WTC11 (cell line): ENCODE measurements around the gene KDELR1. TPM values are rescaled to one million over a fixed set of nuclear protein-coding genes. Genes with fewer than 3 reads are reported as not detected.

Experiments
- ATAC-seq: fragments of 200-7000 bp; cut with Tn5 transposase; 2 replicates; pipeline ENCODE4 v1.10.0; 2021; ENCODE audit warnings: mild to moderate bottlenecking, moderate library complexity
- CTCF ChIA-PET: fragments of 300-600 bp; sonication (Branson Sonifier 250); formaldehyde crosslinking; loops from one replicate; lab custom pipeline; 2021; ENCODE audit warnings: antibody characterized with exemption; lab: Charles Lee
- POLR2A ChIA-PET: fragments of 350-600 bp; sonication (Branson Sonifier 250); formaldehyde crosslinking; loops from one replicate; lab custom pipeline; 2021; ENCODE audit warnings: antibody characterized with exemption; lab: Charles Lee
- DNase-seq: peaks from one replicate; pipeline ENCODE4 v3.0.0; 2021; ENCODE audit warnings: low spot score
- H3K27ac Mint-ChIP-seq: 2 replicates; pipeline ENCODE4 v1.8.0; 2021; ENCODE audit warnings: mixed read lengths
- H3K27me3 Mint-ChIP-seq: 2 replicates; pipeline ENCODE4 v1.8.0; 2021; ENCODE audit warnings: low read depth, mild to moderate bottlenecking, moderate library complexity, mixed read lengths
- H3K36me3 Mint-ChIP-seq: 2 replicates; pipeline ENCODE4 v1.8.0; 2021; ENCODE audit warnings: mixed read lengths
- H3K4me1 Mint-ChIP-seq: 2 replicates; pipeline ENCODE4 v1.8.0; 2022; ENCODE audit warnings: mixed read lengths
- H3K4me3 Mint-ChIP-seq: 2 replicates; pipeline ENCODE4 v1.8.0; 2021; ENCODE audit warnings: mild to moderate bottlenecking, moderate library complexity, mixed read lengths
- H3K9me3 Mint-ChIP-seq: 2 replicates; pipeline ENCODE4 v1.8.0; 2021; ENCODE audit warnings: mixed read lengths
- AR ChIP-seq: fragments of 250-450 bp; sonication (Bioruptor Pico); IDR thresholded peaks from 2 replicates; pipeline ENCODE4 v1.9.0; 2021; ENCODE audit warnings: mild to moderate bottlenecking
- ARID4B ChIP-seq: sonication (generic); formaldehyde crosslinking; IDR thresholded peaks from 2 replicates; pipeline ENCODE4 v1.8.0; 2023; ENCODE audit warnings: missing genetic modification reagents, mild to moderate bottlenecking, borderline replicate concordance
- CDX4 ChIP-seq: fragments of 250-450 bp; sonication (Bioruptor Pico); IDR thresholded peaks from 2 replicates; pipeline ENCODE4 v1.9.0; 2021; ENCODE audit warnings: moderate library complexity, mild to moderate bottlenecking, inconsistent platforms, borderline replicate concordance
- CTCF ChIP-seq: fragments of 200-600 bp; IDR thresholded peaks from 2 replicates; pipeline ENCODE4 v1.8.0; 2022; ENCODE audit warnings: antibody characterized with exemption
- EMX1 ChIP-seq: fragments of 250-450 bp; sonication (Bioruptor Pico); IDR thresholded peaks from 2 replicates; pipeline ENCODE4 v1.8.0; 2021; ENCODE audit warnings: mild to moderate bottlenecking
- ESRRA ChIP-seq: sonication (generic); formaldehyde crosslinking; IDR thresholded peaks from 2 replicates; pipeline ENCODE4 v1.8.1; 2022; ENCODE audit warnings: mild to moderate bottlenecking, missing genetic modification reagents, borderline replicate concordance
- GABPB1 ChIP-seq: sonication (generic); formaldehyde crosslinking; IDR thresholded peaks from 2 replicates; pipeline ENCODE4 v1.8.1; 2023; ENCODE audit warnings: mild to moderate bottlenecking, missing genetic modification reagents
- HMGA2 ChIP-seq: fragments of 250-450 bp; sonication (Bioruptor Pico); IDR thresholded peaks from 2 replicates; pipeline ENCODE4 v1.4.0; 2021; ENCODE audit warnings: mild to moderate bottlenecking, moderate library complexity
- NFATC4 ChIP-seq: fragments of 250-450 bp; sonication (Bioruptor Pico); IDR thresholded peaks from 2 replicates; pipeline ENCODE4 v1.9.0; 2021; ENCODE audit warnings: mild to moderate bottlenecking
- ZBTB21 ChIP-seq: sonication (generic); formaldehyde crosslinking; IDR thresholded peaks from 2 replicates; pipeline ENCODE4 v1.8.1; 2023; ENCODE audit warnings: mild to moderate bottlenecking, missing genetic modification reagents, borderline replicate concordance
- ZMAT4 ChIP-seq: fragments of 250-450 bp; sonication (Bioruptor Pico); IDR thresholded peaks from 2 replicates; pipeline ENCODE4 v1.9.0; 2021; ENCODE audit warnings: mild to moderate bottlenecking
- ZNF121 ChIP-seq: sonication (generic); formaldehyde crosslinking; IDR thresholded peaks from 2 replicates; pipeline ENCODE4 v1.8.0; 2023; ENCODE audit warnings: missing genetic modification reagents
- ZNF138 ChIP-seq: sonication (generic); formaldehyde crosslinking; conservative IDR thresholded peaks from 2 replicates; pipeline ENCODE4 v1.8.1; 2022; ENCODE audit warnings: mild to moderate bottlenecking, moderate library complexity, missing genetic modification reagents
- ZNF263 ChIP-seq: sonication (generic); formaldehyde crosslinking; IDR thresholded peaks from 2 replicates; pipeline ENCODE4 v1.8.1; 2022; ENCODE audit warnings: low read depth, mild to moderate bottlenecking, moderate library complexity, missing genetic modification reagents
- ZNF281 ChIP-seq: sonication (generic); formaldehyde crosslinking; IDR thresholded peaks from 2 replicates; pipeline ENCODE4 v1.8.0; 2023; ENCODE audit warnings: mild to moderate bottlenecking, missing genetic modification reagents
- ZNF423 ChIP-seq: fragments of 250-450 bp; sonication (Bioruptor Pico); IDR thresholded peaks from 2 replicates; pipeline ENCODE4 v2.1.2; 2022; ENCODE audit warnings: mild to moderate bottlenecking, moderate library complexity
- total RNA-seq: library from RNA; stranded (reverse); gene quantifications from 3 replicates; pipeline ENCODE4 v1.2.3, GENCODE V29; 2021

Gene KDELR1
- total RNA-seq, 1 experiment from 2014 or later: 207 TPM

- peaks cover 23% of the 10 kb centered on the region for H3K36me3 Mint-ChIP-seq
- no peak overlapping the region for H3K4me3 Mint-ChIP-seq
- no peaks in the 10 kb centered on the region for H3K9me3 Mint-ChIP-seq
- ATAC-seq (no peak), DNase-seq (no peak)
- peaks cover 32% of the 10 kb centered on the region for H3K4me1 Mint-ChIP-seq
- no peak overlapping the region for H3K27ac Mint-ChIP-seq
- no peak for TF ChIP-seq ARID4B (CRISPR knock-in tag)
- ChIA-PET CTCF (interaction anchor here (7.6 kb wide), 1 partner anchor 26 kb away, joined by 70 read pairs; the partner anchor contains the start of gene KDELR1), POLR2A (no interaction called here)
- peaks cover 4% of the 10 kb centered on the region; the same call in 1 of the 2 replicates for H3K27me3 Mint-ChIP-seq
Measured at GRCh38 chr19:48417421-48417820, 26.1 kb upstream of the KDELR1 start.

- no peak for ATAC-seq
Measured at GRCh38 chr19:48415806-48416221, 24.5 kb upstream of the KDELR1 start.

GRCh38 chr19:48415395-48415794 lies 24.0 kb upstream of the KDELR1 start:
- peaks cover 32% of the 10 kb centered on the region for H3K4me1 Mint-ChIP-seq
- H3K27ac Mint-ChIP-seq: no peak overlapping the region
- H3K27me3 Mint-ChIP-seq: peaks cover 4% of the 10 kb centered on the region; the same call in 1 of the 2 replicates
- peak overlapping the region; percentile 80 for H3K4me3 Mint-ChIP-seq
- POLR2A ChIA-PET: interaction anchor here (0.5 to 2.5 kb wide), 7 partner anchors 12 to 85 kb away, joined by 4 to 27 read pairs (median 6); partner anchors contain the start of genes KDELR1, SYNGR4 and TMEM143
- ATAC-seq: peak; percentile 79
- CTCF ChIA-PET: interaction anchor here (0.7 to 7.6 kb wide), 10 partner anchors 14 to 142 kb away, joined by 3 to 70 read pairs (median 5); partner anchors contain the start of genes GRIN2D, GRWD1 and KDELR1
- H3K36me3 Mint-ChIP-seq: peaks cover 17% of the 10 kb centered on the region
- no peaks in the 10 kb centered on the region for H3K9me3 Mint-ChIP-seq
- peak; percentile 98 for DNase-seq
- TF ChIP-seq CTCF: no peak
- TF ChIP-seq ZNF121 (CRISPR knock-in tag): no peak
- TF ChIP-seq ZBTB21 (CRISPR knock-in tag): no peak
- TF ChIP-seq GABPB1: no peak
- no peak for TF ChIP-seq EMX1 (CRISPR knock-in tag)
- TF ChIP-seq AR (CRISPR knock-in tag): no peak
- TF ChIP-seq ZNF423: no peak
- no peak for TF ChIP-seq ZNF263
- TF ChIP-seq NFATC4 (CRISPR knock-in tag): no peak
- TF ChIP-seq CDX4 (CRISPR knock-in tag): no peak
- no peak for TF ChIP-seq ZMAT4 (CRISPR knock-in tag)
- TF ChIP-seq ESRRA (CRISPR knock-in tag): no peak
- no peak for TF ChIP-seq HMGA2 (CRISPR knock-in tag)

More at GRCh38 chr19:48415806-48416221, 24.5 kb upstream of the KDELR1 start:
- DNase-seq: no peak
- Mint-ChIP-seq H3K4me1 (peaks cover 32% of the 10 kb centered on the region), H3K4me3 (peak overlapping the region; percentile 37), H3K27me3 (peaks cover 4% of the 10 kb centered on the region; the same call in 1 of the 2 replicates), H3K36me3 (peaks cover 18% of the 10 kb centered on the region)
- ChIA-PET POLR2A (no interaction called here), CTCF (interaction anchor here (7.6 kb wide), 1 partner anchor 25 kb away, joined by 70 read pairs; the partner anchor contains the start of gene KDELR1)
- TF ChIP-seq ZNF138 (CRISPR knock-in tag) (no peak), ZNF281 (0 out of 2 replicates have a peak, but pooled peaks have one; percentile 25)
- TF ChIP-seq, all 79 proteins: peak for 1
- Mint-ChIP-seq H3K27ac (no peak overlapping the region), H3K9me3 (no peaks in the 10 kb centered on the region)
